GM12892 (cell line): ENCODE results near the gene NFKB1.

Experiments used
- POLR2A ChIP-seq: IDR thresholded peaks from 2 replicates; pipeline ENCODE4 v1.6.1; 2011; ENCODE audit warnings: low read depth, low read length, control low read depth
- POLR2AphosphoS5 ChIP-seq: IDR thresholded peaks from 2 replicates; pipeline ENCODE4 v1.6.1; 2011; ENCODE audit warnings: low read depth, low read length, control low read depth

GRCh38 chr4:102610007-102610406 is 108.8 kb downstream of the NFKB1 start:
- TF ChIP-seq POLR2A: no peak
- no peak for TF ChIP-seq POLR2AphosphoS5
